Astrocyte (in vitro differentiated cells and primary cell): Measurements from ENCODE around the gene BRF1.

ENCODE experiments used
- CTCF ChIP-seq: IDR thresholded peaks from 2 replicates; pipeline ENCODE4 v1.5.1; 2011; ENCODE audit warnings: low read depth, mild to moderate bottlenecking, inconsistent platforms, low read length, moderate library complexity; ENCODE audit not compliant: insufficient read depth
- EZH2 ChIP-seq: IDR thresholded peaks from 2 replicates; pipeline ENCODE4 v1.6.1; 2012; ENCODE audit warnings: mild to moderate bottlenecking, low read length, inconsistent platforms; ENCODE audit not compliant: insufficient read depth

GRCh38 chr14:105282098-105282725, 18.6 kb downstream of the BRF1 start:
- TF ChIP-seq CTCF (no peak), EZH2 (no peak)
